Inflammatory macrophage treated with lipopolysaccharide for 1 hour (primary cell): ENCODE results near the gene PTGIR.
A peak's percentile ranks its signal among the peaks of the same experiment; 100 is the strongest.
"Not testable (repeated sequence)": the region's sequence is repeated elsewhere in the genome, so short reads cannot be mapped to it uniquely, and the experiment has no call there.

Experiments
- DNase-seq, 2 donors: peaks; one replicate each; pipeline ENCODE4 v3.0.0-alpha.2; 2020 to 2022

PTGIR gene

DNA sequence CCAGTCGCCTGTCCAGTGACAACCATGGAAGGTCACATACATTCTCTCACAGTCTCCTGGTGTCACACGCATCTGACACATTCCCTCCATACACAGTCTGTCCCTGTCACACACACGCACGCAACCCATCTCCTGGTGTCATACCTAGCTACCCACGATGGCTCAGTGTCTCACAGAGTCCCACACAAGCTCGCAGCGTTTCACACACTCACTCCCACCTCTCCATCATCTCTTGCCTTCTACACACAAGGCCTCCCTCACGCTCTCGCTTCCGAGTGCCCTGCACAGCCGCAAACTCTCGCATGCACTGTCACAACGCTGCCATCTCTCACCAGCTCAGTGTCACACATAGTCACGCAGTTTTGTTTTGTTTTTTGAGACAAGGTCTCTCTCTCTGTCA lies 12.3 kb upstream of the PTGIR start:
- no peak for DNase-seq

GRCh38 chr19:46635920-46636761 lies 11.3 kb upstream of the PTGIR start, which contains the start of gene GNG8:
Gene GNG8, minus strand, starts transcription at chr19:46636202. Its CDS starts 1,520 bp downstream, at chr19:46634682.
- no peak for DNase-seq

DNA sequence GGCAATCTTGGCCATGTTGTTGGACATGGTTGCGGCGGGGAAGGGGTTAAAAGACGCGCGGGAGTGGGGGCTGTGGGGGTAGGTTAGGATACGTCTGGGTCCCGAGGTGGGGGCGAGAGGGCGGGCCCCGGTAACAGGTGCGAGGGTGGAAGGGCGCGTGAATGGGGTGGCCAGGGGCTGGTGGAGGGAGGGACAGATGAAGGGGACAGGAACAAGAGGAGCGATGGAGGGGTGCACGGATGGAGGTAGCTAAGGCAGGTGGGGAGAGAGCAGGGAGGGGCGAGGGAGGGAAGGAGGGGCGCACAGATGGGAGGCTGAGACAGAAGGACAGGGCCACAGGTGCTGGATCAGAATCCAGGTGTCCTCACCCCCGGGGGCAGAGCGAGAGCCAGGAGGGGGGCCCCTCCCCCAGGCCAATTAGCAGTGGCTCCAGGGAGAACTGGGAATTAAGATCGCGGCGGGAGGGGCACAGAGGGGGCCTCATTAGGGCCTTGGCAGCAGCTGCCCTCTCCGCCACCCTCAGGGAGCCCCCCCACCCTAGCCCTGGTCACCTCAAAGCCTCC lies 9.8 kb upstream of the PTGIR start:
- no peak for DNase-seq

- DNase-seq: peak; percentile 83 to 93
Measured at GRCh38 chr19:46634045-46634655, 9.3 kb upstream of the PTGIR start.

DNA sequence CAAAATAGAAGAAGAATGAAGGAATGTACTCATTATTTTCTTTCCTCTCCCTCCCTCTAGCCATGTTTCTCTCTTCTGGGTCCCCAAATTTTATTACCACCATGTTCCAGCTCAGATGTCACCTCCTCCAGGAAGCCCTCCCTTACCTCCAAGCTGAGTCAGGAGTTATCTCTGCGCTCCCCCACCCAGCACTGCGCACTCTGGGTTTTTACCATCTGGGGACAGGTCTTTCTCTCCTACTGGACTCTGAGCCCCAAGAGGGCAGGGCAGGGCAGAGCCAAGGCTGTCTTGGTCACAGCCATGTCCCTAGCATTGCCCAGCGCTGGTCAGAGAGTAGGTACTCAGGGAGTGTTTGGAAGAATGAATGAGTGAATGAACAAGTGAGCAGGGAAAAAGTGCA lies 8.2 kb upstream of the PTGIR start:
- DNase-seq: no peak

GRCh38 chr19:46631481-46631880 lies 6.6 kb upstream of the PTGIR start:
- no peak for DNase-seq

GRCh38 chr19:46630586-46631205 lies 5.8 kb upstream of the PTGIR start:
- DNase-seq: no peak

DNA sequence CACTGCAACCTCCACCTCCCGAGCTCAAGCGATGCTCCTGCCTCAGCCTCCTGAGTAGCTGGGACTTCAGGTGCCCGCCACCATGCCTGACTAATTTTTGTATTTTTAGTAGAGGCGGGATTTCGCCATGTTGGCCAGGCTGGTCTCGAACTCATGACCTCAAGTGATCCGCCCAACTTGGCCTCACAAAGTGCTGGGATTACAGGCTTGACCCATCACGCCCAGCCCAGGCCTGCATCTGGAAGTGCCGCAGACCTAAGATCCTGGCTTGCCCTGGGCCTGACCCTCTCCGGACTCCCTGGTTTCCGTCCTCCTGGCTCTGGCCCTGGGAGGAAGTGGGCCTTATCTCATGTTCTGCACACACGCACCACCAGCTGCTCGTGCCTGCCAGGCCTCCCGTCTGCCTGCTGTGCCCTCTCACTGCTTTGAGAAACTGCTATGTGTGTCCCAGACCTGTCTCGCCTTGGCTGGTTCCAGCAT lies 4.7 kb upstream of the PTGIR start:
- DNase-seq: no peak

DNA sequence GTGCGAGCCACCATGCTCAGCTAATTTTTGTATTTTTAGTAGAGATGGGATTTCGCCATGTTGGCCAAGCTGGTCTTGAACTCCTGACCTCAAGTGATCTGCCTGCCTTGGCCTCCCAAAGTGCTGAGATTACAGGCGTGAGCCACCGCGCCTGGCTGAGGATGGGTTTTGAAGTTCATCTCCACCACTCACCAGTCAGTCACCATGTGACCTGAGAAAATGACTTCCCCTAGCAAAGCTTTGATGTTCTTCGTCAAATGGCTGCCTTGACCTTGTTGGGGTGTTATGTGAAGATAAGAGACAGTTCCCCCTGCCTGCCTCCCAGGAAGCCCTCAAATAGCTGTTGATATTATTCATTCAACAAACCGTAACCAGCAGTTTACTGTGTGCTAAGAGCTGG lies 4.1 kb upstream of the PTGIR start:
- not testable (repeated sequence) for DNase-seq

- no peak for DNase-seq
Measured at GRCh38 chr19:46626446-46626845, 1.6 kb upstream of the PTGIR start.

- DNase-seq: no peak
Measured at GRCh38 chr19:46625731-46626130, 842 bp upstream of the PTGIR start.

DNA sequence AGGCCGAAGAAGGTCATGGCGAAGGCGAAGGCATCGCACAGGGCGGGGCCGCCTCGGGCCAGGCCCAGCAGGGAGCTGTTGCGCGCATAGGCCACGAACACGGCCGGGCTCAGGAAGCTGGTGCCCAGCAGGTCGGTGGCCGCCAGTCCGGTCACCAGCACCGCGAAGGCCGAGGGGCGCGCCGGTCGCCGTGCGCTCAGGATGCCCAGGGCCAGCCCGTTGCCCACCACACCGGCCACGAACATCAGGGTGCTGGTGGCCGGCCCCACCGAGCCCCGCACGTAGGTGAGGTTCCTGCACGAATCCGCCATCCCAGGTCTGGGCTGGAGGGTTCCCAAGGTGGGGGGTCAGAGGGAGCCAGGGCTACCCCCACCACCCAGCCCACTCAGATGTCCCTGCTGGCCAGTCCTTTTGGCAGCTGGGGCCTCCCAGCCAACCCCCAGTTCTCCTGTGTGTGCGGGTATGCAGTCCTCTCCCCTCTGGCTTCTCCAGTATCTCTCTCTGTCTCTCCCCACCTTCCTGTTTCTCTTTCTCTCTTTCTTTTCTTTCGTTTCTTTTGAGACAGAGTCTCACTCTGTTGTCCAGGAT lies 880 bp downstream of the PTGIR start:
- no peak for DNase-seq

DNA sequence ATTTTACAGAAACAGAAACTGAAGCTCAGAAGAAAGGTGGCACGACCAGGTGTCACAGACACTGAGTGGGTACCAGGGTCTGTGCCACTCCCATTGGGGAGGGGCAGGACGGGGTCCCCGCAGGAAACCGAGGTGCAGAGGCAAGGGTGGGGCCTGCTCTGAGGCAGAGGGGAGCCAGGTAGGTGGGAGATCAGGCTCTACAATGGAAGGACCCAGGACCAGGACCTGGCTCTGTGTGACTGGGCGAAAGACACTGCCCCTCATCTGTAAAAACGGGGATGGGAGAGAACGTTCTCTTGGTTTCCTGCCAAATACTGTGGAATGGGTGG lies 2.8 kb downstream of the PTGIR start:
- DNase-seq: no peak

GRCh38 chr19:46621191-46622117 lies 3.4 kb downstream of the PTGIR start:
- no peak for DNase-seq

GRCh38 chr19:46620716-46621115 lies 4.2 kb downstream of the PTGIR start:
- no peak for DNase-seq

- no peak for DNase-seq
Measured at GRCh38 chr19:46620267-46620666, 4.6 kb downstream of the PTGIR start.

DNA sequence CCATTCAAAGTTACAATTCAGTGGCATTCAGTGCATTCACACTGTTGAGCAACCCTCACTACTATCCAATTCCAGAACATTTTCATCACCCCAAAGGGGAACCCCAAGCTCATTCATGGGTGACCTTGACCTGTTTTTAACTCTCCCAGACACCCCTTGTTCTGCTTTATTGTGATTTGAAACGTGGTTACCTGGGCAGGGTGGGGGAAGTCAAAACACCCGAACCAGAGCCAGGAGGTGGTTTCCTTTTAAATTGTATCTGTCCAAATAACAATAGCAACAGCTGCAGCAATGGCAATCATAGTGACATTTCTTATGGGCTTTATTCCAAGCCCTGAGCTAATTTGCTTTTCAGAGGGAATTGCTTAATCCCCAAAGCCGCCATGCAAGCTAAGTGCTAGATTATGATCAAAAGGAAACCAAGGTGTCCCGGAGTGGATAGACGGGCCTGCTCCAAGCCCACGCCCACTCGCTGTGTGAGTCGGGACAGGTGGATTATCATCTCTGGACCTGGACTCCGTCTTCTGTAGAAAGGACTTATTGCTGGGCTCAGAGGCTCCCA lies 6.1 kb downstream of the PTGIR start:
- peak; percentile 67 to 71 for DNase-seq

DNA sequence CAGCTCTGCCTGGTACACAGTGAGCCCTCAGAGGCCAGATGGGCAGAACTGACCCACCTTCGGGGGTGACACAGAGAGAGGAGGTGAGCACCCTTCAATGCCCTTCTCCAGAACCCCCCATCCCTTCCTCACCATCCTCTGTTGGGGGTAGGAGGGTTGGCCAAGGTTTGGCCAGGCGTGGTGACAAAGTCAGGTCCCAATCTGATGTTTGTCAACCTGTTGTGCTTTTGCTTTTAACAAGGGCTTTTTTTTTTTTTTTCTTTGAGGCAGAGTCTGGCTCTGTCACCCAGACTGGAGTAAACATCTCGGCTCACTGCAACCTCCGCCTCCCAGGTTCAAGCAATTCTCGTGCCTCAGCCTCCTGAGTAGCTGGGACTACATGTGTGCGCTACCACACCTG lies 7.3 kb downstream of the PTGIR start:
- no peak for DNase-seq

DNA sequence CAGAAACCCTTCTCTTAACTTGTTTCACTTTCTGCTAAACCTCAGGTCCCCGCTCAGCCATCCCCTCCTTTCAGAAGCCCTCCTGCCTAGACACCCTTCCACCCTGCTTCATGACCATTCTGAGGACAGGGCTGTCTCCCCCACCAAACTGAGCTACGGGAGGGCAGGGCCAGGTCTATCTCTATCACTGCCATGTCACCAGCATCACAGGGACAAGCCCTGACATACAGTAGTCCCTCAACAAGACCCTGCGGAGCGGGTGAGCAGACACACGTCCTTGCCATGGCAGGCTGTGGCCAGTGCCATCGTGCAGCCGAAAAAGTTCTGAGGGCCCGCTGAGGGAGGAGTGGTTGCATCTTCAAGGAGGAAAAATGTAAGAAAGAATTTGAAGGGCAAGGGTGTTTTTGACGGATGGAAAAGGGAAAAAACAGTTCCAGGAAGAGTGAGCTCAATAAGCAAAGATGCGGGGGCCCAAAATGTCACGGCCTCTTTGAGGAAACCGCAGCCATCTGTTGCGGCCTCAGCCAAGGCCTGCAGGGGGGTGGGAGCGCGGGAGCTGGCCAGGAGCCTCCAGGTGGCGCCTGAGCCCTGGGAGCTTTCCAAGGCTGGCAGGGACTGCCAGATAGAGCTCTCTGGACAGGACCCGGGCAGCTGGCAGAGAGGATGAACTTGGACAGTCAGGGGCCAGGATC lies 8.1 kb downstream of the PTGIR start:
- peak in 1 of 2 donors; percentile 40 for DNase-seq

GRCh38 chr19:46615966-46616365 lies 8.9 kb downstream of the PTGIR start:
- DNase-seq: no peak

DNA sequence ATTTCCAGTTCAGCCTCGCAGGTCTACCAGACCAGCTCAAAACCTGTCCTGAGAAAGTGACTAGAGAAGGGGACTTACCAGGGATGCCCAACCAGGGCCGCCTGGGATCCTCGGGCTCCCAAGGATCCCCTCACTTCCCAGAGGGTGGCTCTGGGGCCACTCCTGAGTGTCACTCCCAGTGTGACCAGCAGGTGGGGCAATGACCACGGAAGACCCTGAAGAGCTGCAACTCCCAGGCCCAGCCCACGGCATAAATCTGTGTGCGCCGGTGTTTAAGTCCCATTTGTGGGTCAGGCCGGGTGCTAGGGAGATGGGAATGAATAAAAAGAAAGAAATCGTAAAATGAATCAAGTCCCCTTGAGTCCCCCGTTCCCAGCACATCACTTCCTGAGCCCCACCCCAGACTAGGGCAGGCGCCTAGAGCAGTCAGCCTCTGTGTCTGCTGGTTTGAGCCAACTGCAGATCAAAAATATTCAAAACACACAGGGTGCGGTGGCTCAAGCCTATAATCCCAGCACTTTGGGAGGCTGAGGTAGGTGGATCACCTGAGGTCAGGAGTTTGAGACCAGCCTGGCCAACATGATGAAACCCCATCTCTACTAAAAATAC lies 10.7 kb downstream of the PTGIR start:
- peak; percentile 64 to 94 for DNase-seq
